ENCODE data around the gene CCNL2.

Gene CCNL2

DNA sequence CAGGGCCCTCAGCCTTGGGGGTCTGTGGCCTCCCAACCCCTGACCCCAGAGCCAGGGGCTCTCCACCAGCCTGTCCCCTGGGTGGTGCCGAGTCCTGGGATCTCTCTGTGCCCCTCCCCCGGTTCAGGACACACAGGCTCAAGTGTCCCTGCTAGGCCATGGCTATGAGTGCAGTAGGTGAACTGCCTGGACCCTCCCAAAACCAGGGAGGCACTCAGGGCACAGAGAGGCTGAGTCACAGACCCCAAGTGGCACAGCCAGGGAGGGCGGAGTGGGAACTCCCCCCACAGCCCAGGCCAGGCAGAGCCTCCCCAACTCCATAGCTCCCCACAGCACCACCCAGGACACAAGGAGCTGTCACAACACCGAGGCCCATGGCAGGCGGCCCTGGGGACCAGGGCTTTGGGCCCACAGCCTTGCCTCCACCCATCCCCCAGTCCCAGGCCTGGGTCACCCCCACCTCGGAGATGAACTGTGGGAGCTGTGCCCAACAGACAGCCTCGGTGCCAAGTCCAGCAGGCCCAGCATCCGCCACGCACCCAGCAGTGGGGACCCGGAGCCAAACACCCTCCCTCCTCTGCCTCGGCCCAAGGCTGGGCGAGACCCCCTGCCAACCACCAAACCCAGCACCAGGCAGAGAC, 53.2 kb downstream of the CCNL2 start:
- Histone ChIP-seq H3K27me3 (ENCODE audit: insufficient read depth, low read length, poor library complexity) (no peaks in the 10 kb centered on the region), H3K4me1 (ENCODE audit: insufficient read depth, low read length) (peaks cover 28% of the 10 kb centered on the region), H3K36me3 (ENCODE audit: insufficient read depth, low read length) (peaks cover 12% of the 10 kb centered on the region), H3K9me3 (ENCODE audit: insufficient read depth, low read length, severe bottlenecking) (no peaks in the 10 kb centered on the region), H3K79me2 (ENCODE audit: insufficient read depth, low read length) (peaks cover 53% of the 10 kb centered on the region), H2AFZ (ENCODE audit: low read depth, low read length) (no peak overlapping the region), H3K9ac (ENCODE audit: low read depth, low read length) (no peak overlapping the region), H3K4me2 (ENCODE audit: insufficient read depth, low read length) (peak overlapping the region; percentile 84; the same call in 1 of the 2 replicates), H4K20me1 (ENCODE audit: insufficient read depth, low read length) (peaks cover 74% of the 10 kb centered on the region), H3K27ac (ENCODE audit: low read length) (no peak overlapping the region), H3K4me3 (ENCODE audit: low read depth in 1 of 2, low read length in 2 of 2) (no peak overlapping the region)
- ATAC-seq (ENCODE audit: insufficient read depth, low read depth) (no peak), DNase-seq (no peak)
- TF ChIP-seq EZH2 (IDR thresholded peaks at IDR 0.05; ENCODE audit: borderline replicate concordance, low read depth, low read length, severe bottlenecking): no peak
- TF ChIP-seq, protein P1, sequence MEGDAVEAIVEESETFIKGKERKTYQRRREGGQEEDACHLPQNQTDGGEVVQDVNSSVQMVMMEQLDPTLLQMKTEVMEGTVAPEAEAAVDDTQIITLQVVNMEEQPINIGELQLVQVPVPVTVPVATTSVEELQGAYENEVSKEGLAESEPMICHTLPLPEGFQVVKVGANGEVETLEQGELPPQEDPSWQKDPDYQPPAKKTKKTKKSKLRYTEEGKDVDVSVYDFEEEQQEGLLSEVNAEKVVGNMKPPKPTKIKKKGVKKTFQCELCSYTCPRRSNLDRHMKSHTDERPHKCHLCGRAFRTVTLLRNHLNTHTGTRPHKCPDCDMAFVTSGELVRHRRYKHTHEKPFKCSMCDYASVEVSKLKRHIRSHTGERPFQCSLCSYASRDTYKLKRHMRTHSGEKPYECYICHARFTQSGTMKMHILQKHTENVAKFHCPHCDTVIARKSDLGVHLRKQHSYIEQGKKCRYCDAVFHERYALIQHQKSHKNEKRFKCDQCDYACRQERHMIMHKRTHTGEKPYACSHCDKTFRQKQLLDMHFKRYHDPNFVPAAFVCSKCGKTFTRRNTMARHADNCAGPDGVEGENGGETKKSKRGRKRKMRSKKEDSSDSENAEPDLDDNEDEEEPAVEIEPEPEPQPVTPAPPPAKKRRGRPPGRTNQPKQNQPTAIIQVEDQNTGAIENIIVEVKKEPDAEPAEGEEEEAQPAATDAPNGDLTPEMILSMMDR (IDR thresholded peaks at IDR 0.05; ENCODE audit: borderline replicate concordance, extremely low read depth, low read length, poor library complexity, severe bottlenecking): no peak

DNA sequence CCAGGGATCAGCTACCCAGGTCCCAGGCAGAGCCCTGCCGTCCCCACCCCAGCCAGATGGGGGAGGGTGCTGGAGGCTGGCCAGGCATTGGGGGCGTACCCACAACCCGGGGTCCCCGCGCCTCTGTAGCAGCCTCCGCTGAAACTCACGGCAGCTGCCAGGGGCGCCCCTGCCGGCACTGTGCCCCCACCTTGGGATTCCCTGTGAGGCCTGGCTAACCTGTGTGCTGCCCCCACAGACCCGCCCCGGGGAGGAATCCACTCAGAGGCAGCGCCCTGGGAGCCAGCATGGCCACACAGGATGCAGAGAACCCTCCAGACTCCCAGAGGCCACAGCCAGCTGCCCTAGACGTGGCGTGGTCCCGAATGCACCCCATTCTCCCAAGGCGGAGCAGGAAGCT, 53.8 kb downstream of the CCNL2 start:
- H2AFZ ChIP-seq (ENCODE audit: low read depth, low read length): no peak overlapping the region
- peaks cover 18% of the 10 kb centered on the region for H3K36me3 ChIP-seq (ENCODE audit: insufficient read depth, low read length)
- no peaks in the 10 kb centered on the region for H3K27me3 ChIP-seq (ENCODE audit: insufficient read depth, low read length, poor library complexity)
- H4K20me1 ChIP-seq (ENCODE audit: insufficient read depth, low read length): peaks cover 79% of the 10 kb centered on the region
- H3K27ac ChIP-seq (ENCODE audit: low read length): no peak overlapping the region
- DNase-seq (no peak), ATAC-seq (ENCODE audit: insufficient read depth, low read depth) (no peak)
- no peak overlapping the region for H3K4me3 ChIP-seq (ENCODE audit: low read depth in 1 of 2, low read length in 2 of 2)
- H3K4me2 ChIP-seq (ENCODE audit: insufficient read depth, low read length): no peak overlapping the region
- TF ChIP-seq EZH2 (IDR thresholded peaks at IDR 0.05; ENCODE audit: borderline replicate concordance, low read depth, low read length, severe bottlenecking): no peak
- TF ChIP-seq, protein P1 (IDR thresholded peaks at IDR 0.05; ENCODE audit: borderline replicate concordance, extremely low read depth, low read length, poor library complexity, severe bottlenecking): no peak
- H3K9me3 ChIP-seq (ENCODE audit: insufficient read depth, low read length, severe bottlenecking): no peaks in the 10 kb centered on the region
- no peak overlapping the region for H3K9ac ChIP-seq (ENCODE audit: low read depth, low read length)
- H3K79me2 ChIP-seq (ENCODE audit: insufficient read depth, low read length): peaks cover 53% of the 10 kb centered on the region
- peaks cover 28% of the 10 kb centered on the region for H3K4me1 ChIP-seq (ENCODE audit: insufficient read depth, low read length)

DNA sequence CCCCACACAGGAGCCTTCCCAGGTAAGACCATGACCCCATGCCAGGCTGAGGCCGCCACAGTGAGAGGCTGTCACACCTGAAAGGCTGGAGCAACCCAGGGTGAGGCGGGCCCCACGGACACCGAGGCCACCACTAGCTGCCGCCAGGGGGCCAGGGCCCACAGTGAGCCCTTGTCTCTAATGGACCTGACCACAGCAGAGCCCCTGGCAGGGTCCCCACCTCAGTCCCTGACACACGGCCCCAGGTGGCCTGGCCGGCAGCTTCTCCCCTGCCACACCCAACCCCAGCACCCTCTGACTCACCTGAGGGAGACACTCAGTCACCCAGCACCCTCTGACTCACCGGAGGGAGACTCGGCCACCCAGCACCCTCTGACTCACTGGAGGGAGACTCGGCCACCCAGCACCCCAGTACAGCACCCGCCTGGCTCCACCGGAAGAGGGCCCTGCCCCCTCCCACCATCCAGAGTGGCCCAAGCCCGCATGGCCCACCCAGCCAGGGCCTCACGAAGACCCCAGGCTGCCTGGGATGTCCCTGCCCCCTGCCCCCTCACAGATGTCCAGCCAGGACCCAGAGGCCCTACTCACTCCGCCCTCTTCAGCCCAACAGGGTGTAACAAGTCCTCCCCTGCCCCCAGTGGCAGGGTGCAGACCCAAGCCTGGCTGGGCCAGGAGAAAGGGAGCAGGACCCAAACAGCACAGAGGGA, 54.3 kb downstream of the CCNL2 start:
- DNase-seq (no peak), ATAC-seq (ENCODE audit: insufficient read depth, low read depth) (no peak)
- no peak overlapping the region for H3K4me2 ChIP-seq (ENCODE audit: insufficient read depth, low read length)
- H3K79me2 ChIP-seq (ENCODE audit: insufficient read depth, low read length): peaks cover 53% of the 10 kb centered on the region
- no peak overlapping the region for H3K27ac ChIP-seq (ENCODE audit: low read length)
- no peaks in the 10 kb centered on the region for H3K9me3 ChIP-seq (ENCODE audit: insufficient read depth, low read length, severe bottlenecking)
- H3K9ac ChIP-seq (ENCODE audit: low read depth, low read length): no peak overlapping the region
- H3K36me3 ChIP-seq (ENCODE audit: insufficient read depth, low read length): peaks cover 21% of the 10 kb centered on the region
- H3K4me1 ChIP-seq (ENCODE audit: insufficient read depth, low read length): peaks cover 28% of the 10 kb centered on the region
- H2AFZ ChIP-seq (ENCODE audit: low read depth, low read length): no peak overlapping the region
- H3K4me3 ChIP-seq (ENCODE audit: low read depth in 1 of 2, low read length in 2 of 2): no peak overlapping the region
- H4K20me1 ChIP-seq (ENCODE audit: insufficient read depth, low read length): peaks cover 79% of the 10 kb centered on the region
- H3K27me3 ChIP-seq (ENCODE audit: insufficient read depth, low read length, poor library complexity): no peaks in the 10 kb centered on the region
- TF ChIP-seq, protein P1 (IDR thresholded peaks at IDR 0.05; ENCODE audit: borderline replicate concordance, extremely low read depth, low read length, poor library complexity, severe bottlenecking): no peak
- no peak for TF ChIP-seq EZH2 (IDR thresholded peaks at IDR 0.05; ENCODE audit: borderline replicate concordance, low read depth, low read length, severe bottlenecking)

Measured in DND-41 (cell line).